ENCODE measurements around the gene FRMD5.

Gene FRMD5

DNA sequence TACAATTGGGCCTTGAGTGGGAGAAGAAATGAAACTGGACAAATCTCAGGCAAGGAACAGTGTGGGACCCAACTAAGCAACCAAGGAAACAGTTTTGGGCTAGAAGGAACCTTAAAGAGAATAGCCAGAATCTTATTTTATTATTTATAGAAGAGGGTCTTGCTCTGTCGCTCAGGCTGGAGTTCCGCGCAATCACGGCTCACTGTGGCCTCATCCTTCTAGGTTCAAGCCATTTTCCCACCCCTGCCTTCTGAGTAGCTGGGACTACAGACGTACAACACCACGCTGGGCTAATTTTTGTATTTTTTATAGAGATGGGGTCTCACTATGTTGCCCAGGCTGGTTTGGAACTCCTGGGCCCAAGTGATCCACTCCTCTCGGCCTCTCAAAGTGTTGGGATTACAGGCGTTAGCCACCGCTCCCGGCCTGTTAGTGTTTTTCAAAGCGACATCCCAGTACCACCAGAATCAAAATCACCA is 369.0 kb downstream of the FRMD5 start:
- H3K27ac ChIP-seq, result peak overlapping the region; percentile 79
- TF ChIP-seq, protein P1, sequence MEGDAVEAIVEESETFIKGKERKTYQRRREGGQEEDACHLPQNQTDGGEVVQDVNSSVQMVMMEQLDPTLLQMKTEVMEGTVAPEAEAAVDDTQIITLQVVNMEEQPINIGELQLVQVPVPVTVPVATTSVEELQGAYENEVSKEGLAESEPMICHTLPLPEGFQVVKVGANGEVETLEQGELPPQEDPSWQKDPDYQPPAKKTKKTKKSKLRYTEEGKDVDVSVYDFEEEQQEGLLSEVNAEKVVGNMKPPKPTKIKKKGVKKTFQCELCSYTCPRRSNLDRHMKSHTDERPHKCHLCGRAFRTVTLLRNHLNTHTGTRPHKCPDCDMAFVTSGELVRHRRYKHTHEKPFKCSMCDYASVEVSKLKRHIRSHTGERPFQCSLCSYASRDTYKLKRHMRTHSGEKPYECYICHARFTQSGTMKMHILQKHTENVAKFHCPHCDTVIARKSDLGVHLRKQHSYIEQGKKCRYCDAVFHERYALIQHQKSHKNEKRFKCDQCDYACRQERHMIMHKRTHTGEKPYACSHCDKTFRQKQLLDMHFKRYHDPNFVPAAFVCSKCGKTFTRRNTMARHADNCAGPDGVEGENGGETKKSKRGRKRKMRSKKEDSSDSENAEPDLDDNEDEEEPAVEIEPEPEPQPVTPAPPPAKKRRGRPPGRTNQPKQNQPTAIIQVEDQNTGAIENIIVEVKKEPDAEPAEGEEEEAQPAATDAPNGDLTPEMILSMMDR (IDR thresholded peaks at IDR 0.05), result no peak
- TF ChIP-seq ZFX (IDR thresholded peaks at IDR 0.05; ENCODE audit: borderline replicate concordance), result no peak

DNA sequence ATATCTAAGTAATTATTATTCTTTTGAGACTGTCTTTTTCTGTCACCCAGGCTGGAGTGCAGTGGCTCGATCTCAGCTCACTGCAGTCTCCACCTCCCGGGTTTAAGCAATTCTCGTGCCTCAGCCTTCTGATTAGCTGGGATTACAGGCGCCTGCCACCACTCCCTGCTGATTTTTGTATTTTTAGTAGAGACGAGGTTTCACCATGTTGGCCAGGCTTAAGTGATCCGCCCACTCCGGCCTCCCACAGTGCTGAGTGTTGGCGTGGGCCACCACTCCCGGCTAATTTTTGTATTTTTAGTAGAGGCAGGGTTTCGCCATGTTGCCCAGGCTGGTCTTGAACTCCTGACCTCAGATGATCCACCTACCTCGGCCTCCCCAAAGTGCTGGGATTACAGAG is 369.8 kb downstream of the FRMD5 start:
- H3K27ac ChIP-seq, result peak overlapping the region; percentile 79

DNA sequence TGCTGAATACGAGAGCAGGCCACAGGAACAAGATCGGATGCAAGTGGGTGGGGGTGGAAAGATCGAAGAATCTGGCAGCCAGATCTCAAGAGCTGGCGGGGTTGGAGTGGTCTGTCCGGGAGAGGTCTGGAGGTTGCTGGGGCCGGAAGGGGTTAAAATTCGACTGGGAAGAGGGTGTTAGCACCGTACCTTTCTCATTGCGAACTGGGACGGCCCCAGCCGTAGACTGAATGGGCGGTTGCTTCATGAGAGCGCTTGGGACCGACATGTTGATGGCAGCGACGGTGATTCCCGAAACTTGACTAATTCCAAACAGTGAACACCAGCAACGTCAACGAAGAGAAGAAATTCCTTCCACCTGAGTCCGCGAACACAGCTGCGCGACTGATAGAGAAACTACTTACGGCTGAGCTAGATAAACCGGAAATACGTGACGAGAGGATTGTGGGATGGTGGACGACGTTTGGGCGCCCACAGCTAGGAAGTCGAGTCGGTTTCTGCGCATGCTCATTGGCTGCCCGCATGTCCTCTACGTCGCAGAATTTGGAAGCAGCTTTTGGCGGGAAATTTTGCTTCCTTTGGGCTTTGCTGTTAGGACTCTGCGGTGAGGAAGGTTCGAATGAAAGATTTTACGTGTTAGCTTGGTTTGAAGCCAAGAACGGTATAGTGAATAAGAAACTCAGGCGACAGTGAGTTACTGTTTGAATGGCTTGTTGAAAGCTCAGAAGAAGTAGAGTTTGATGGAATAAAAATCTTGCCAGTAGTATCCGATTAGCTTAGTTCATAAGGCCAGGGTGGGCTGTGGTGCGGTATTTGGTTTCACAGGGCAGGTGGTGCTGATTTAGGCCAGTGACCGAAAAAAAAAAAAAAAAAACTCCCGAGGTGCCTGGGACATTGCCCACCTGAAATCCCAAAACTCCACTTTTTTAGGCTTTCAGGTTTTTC is 370.5 kb downstream of the FRMD5 start, which contains the start of gene MFAP1:
TSS of gene MFAP1 (minus strand) at position 389 of the 945 bp plus-strand sequence. CDS start at position 268, 121 bp downstream.
- H3K27ac ChIP-seq, result peak within 1 kb of the TSS; percentile 79
- TF ChIP-seq, protein P1 (IDR thresholded peaks at IDR 0.05), result no peak
- no peak for TF ChIP-seq ZFX (IDR thresholded peaks at IDR 0.05; ENCODE audit: borderline replicate concordance)

DNA sequence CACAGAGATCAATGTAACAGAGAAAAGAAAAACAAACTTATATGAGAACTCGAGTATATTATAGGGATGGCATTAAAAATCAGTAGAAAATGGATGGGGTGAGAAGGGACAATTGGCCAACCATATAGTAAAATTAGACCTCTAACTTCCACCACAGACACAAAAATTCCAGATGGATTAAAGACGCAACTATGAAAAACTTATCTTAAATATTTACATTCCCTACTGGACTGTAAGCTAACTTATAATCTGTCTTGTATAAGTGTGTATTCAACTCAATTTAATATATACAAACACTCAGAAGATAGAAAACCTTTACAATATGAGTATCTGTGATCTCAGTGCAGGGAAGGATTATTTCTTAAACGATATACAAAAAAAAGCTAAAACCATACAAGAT is 373.6 kb downstream of the FRMD5 start:
- TF ChIP-seq ZFX (IDR thresholded peaks at IDR 0.05; ENCODE audit: borderline replicate concordance), result no peak

More for the DNA sequence above, 373.6 kb downstream of the FRMD5 start:
- no peak overlapping the region for H3K27ac ChIP-seq
